T47D (cell line): ENCODE measurements around the gene WDR75.
"Not testable (repeated sequence)": the region's sequence is repeated elsewhere in the genome, so short reads cannot be mapped to it uniquely, and the experiment has no call there.

Experiments
- DNase-seq, 2 experiments: peaks; one replicate each; pipeline versions ENCODE4 v3.0.0 to v3.0.0-alpha.2; 2011 to 2012; ENCODE audit warnings: low read depth in 1 of 2, low spot score in 1 of 2
- JUND ChIP-seq: IDR thresholded peaks from 2 replicates; pipeline ENCODE4 v1.6.1; 2012; ENCODE audit warnings: low read depth
- in situ Hi-C: cut with HindIII; loops from 2 replicates; pipeline ENCODE4 v1.10.0; 2016; ENCODE audit warnings: low sequenced_read_pairs, low pct_unique_long_range_greater_than_20kb

WDR75 gene

GRCh38 chr2:189421644-189422043 is 19.6 kb upstream of the WDR75 start:
- no peak for TF ChIP-seq JUND
- peak in 1 of 2 experiments; percentile 13 for DNase-seq
- in situ Hi-C loops, result no loop called here

GRCh38 chr2:189424961-189425360 is 16.3 kb upstream of the WDR75 start:
- in situ Hi-C loops, result no loop called here
- no peak for TF ChIP-seq JUND
- DNase-seq, result no peak

- DNase-seq, result no peak
- in situ Hi-C loops, result no loop called here
- TF ChIP-seq JUND, result no peak
Measured at GRCh38 chr2:189425676-189426075, 15.6 kb upstream of the WDR75 start.

- no peak for DNase-seq
- TF ChIP-seq JUND, result no peak
- in situ Hi-C loops, result no loop called here
Measured at GRCh38 chr2:189426886-189427285, 14.4 kb upstream of the WDR75 start.

GRCh38 chr2:189427872-189428271 is 13.4 kb upstream of the WDR75 start:
- in situ Hi-C loops, result no loop called here
- DNase-seq, result no peak
- no peak for TF ChIP-seq JUND

- in situ Hi-C loops, DNase-seq: not testable (repeated sequence)
Measured at GRCh38 chr2:189430448-189430847, 10.8 kb upstream of the WDR75 start.

- DNase-seq, in situ Hi-C loops: not testable (repeated sequence)
Measured at GRCh38 chr2:189435803-189436202, 5.5 kb upstream of the WDR75 start.

- no peak for TF ChIP-seq JUND
- in situ Hi-C loops, result no loop called here
- no peak for DNase-seq
Measured at GRCh38 chr2:189437926-189438325, 3.3 kb upstream of the WDR75 start.

- no peak for DNase-seq
- TF ChIP-seq JUND, result no peak
- in situ Hi-C loops, result no loop called here
Measured at GRCh38 chr2:189439342-189439741, 1.9 kb upstream of the WDR75 start.

- no peak for TF ChIP-seq JUND
- in situ Hi-C loops, result no loop called here
- no peak for DNase-seq
Measured at GRCh38 chr2:189440644-189440946, 679 bp upstream of the WDR75 start.

- in situ Hi-C loops, result no loop called here
- DNase-seq, result no peak
- TF ChIP-seq JUND, result no peak
Measured at GRCh38 chr2:189441709-189442074, 418 bp downstream of the WDR75 start.

- TF ChIP-seq JUND, result no peak
- no peak for DNase-seq
- in situ Hi-C loops, result no loop called here
Measured at GRCh38 chr2:189442468-189442867, 1.2 kb downstream of the WDR75 start.

GRCh38 chr2:189444322-189444721 is 3.0 kb downstream of the WDR75 start:
- TF ChIP-seq JUND, result no peak
- in situ Hi-C loops, result no loop called here
- DNase-seq, result no peak

GRCh38 chr2:189446780-189447179 is 5.5 kb downstream of the WDR75 start:
- TF ChIP-seq JUND, result no peak
- DNase-seq, result no peak
- in situ Hi-C loops, result no loop called here

GRCh38 chr2:189454009-189454408 is 12.7 kb downstream of the WDR75 start:
- in situ Hi-C loops, result no loop called here
- no peak for DNase-seq
- no peak for TF ChIP-seq JUND
